OCI-LY3 (cell line): ENCODE data around the gene VPS13D.

ENCODE experiments used
- CTCF ChIP-seq: fragments of 200-600, 300-600 bp; sonication (generic); IDR thresholded peaks from 2 replicates; pipeline ENCODE4 v1.5.1; 2014; ENCODE audit warnings: antibody characterized with exemption, low read length, low read depth
- EZH2phosphoT487 ChIP-seq: fragments of 200-600 bp; shearing (Covaris generic); IDR thresholded peaks from 2 replicates; pipeline ENCODE4 v1.6.1; 2018; ENCODE audit warnings: antibody characterized with exemption, mixed run types, low read depth

GRCh38 chr1:12285496-12286143, 55.8 kb downstream of the VPS13D start:
- TF ChIP-seq CTCF (no peak), EZH2phosphoT487 (no peak)
